K562 (cell line): Measurements from ENCODE around the gene CBX8. TPM values are rescaled to one million over a fixed set of nuclear protein-coding genes. Genes with fewer than 3 reads are reported as not detected.

Experiments
- ATF4 ChIP-seq: fragments of 450-650 bp; formaldehyde crosslinking; IDR thresholded peaks from 2 replicates; pipeline ENCODE4 v1.4.0; 2022; ENCODE audit warnings: mild to moderate bottlenecking, moderate library complexity
- BRD9 ChIP-seq: fragments of 450-650 bp; IDR thresholded peaks from 2 replicates; pipeline ENCODE4 v1.6.1; 2018; ENCODE audit warnings: low read depth; ENCODE audit not compliant: partially characterized antibody
- GABPA ChIP-seq: fragments of 200-800 bp; sonication (Bioruptor generic); conservative IDR thresholded peaks from 2 replicates; pipeline ENCODE4 v1.6.1; 2016; ENCODE audit warnings: low read depth, missing genetic modification characterization, missing compliant biosample characterization
- HINFP ChIP-seq: fragments of 450-650 bp; conservative IDR thresholded peaks from 2 replicates; pipeline ENCODE4 v1.6.1; 2016; ENCODE audit warnings: missing genetic modification characterization, low read depth, mild to moderate bottlenecking, control low read depth, missing compliant biosample characterization
- KDM5B ChIP-seq: fragments of 200-600 bp; sonication (generic); IDR thresholded peaks from 2 replicates; pipeline ENCODE4 v1.6.1; 2012; ENCODE audit warnings: low read depth, mild to moderate bottlenecking, moderate library complexity, low read length, control low read depth, inconsistent platforms; ENCODE audit not compliant: insufficient replicate concordance
- KLF1 ChIP-seq: fragments of 450-650 bp; IDR thresholded peaks from 2 replicates; pipeline ENCODE4 v1.6.1; 2016; ENCODE audit warnings: missing genetic modification characterization, missing compliant biosample characterization
- MNT ChIP-seq, 2 experiments: fragments of 450-650 bp; conservative IDR thresholded peaks; 2 replicates each; pipeline ENCODE4 v1.6.1; 2017; ENCODE audit warnings: mild to moderate bottlenecking in 2 of 2, moderate library complexity in 2 of 2
- NFYB ChIP-seq: IDR thresholded peaks from 2 replicates; pipeline ENCODE4 v1.6.1; 2011; ENCODE audit warnings: mild to moderate bottlenecking, moderate library complexity; ENCODE audit not compliant: insufficient read length; ENCODE audit errors: extremely low read depth
- NONO ChIP-seq, 2 experiments: fragments of 200-400 bp in 1 of 2; fragments of 450-650 bp in 1 of 2; formaldehyde crosslinking in 1 of 2; IDR thresholded peaks; 2 replicates each; pipeline ENCODE4 v1.6.1; 2017; ENCODE audit warnings: low read depth in 2 of 2, mild to moderate bottlenecking in 2 of 2, moderate library complexity in 2 of 2, low read length in 1 of 2
- PATZ1 ChIP-seq: fragments of 250-450 bp; sonication (Bioruptor Pico); IDR thresholded peaks from 2 replicates; pipeline ENCODE4 v1.5.0; 2020; ENCODE audit warnings: mild to moderate bottlenecking, borderline replicate concordance
- POLR2AphosphoS2 ChIP-seq: IDR thresholded peaks from 2 replicates; pipeline ENCODE4 v1.6.1; 2012; ENCODE audit warnings: low read length, improper control_type of control experiment
- SAFB2 ChIP-seq: fragments of 200-400 bp; formaldehyde crosslinking; IDR thresholded peaks from 2 replicates; pipeline ENCODE4 v1.6.1; 2018; ENCODE audit warnings: borderline replicate concordance, low read length, low read depth, moderate library complexity; ENCODE audit not compliant: severe bottlenecking
- SMARCA5 ChIP-seq: fragments of 450-650 bp; IDR thresholded peaks from 2 replicates; pipeline ENCODE4 v1.6.1; 2016
- SNIP1 ChIP-seq: fragments of 450-650 bp; IDR thresholded peaks from 2 replicates; pipeline ENCODE4 v1.7.1; 2017; ENCODE audit warnings: low read depth, mild to moderate bottlenecking
- TBP ChIP-seq: optimal IDR thresholded peaks from 2 replicates; pipeline ENCODE3; 2011; ENCODE audit warnings: low read depth, low read length, improper control_type of control experiment
- ZBTB33 ChIP-seq: sonication (generic); formaldehyde crosslinking; IDR thresholded peaks from 2 replicates; pipeline ENCODE4 v1.8.1; 2023; ENCODE audit warnings: mild to moderate bottlenecking, missing genetic modification reagents
- ZFP91 ChIP-seq: sonication (generic); formaldehyde crosslinking; IDR thresholded peaks from 2 replicates; pipeline ENCODE4 v1.8.0; 2022; ENCODE audit warnings: mild to moderate bottlenecking, missing genetic modification reagents
- ZNF354B ChIP-seq: fragments of 250-450 bp; sonication (Bioruptor Pico); IDR thresholded peaks from 2 replicates; pipeline ENCODE4 v1.4.0; 2020
- polyA plus RNA-seq, 8 experiments: library from polyadenylated mRNA; depleted of rRNA in 4 of 8; stranded (reverse) in 5 of 8; unstranded in 3 of 8; fragments of >200 nt; fragmentation: Nextera tagmentation in 2 of 8; fragmentation: Illumina TruSeq in 1 of 8; extraction: Ambion mirVana in 2 of 8; extraction: Trizol in 1 of 8; gene quantifications; 2 replicates each; pipeline versions ENCODE4 v1.2.1 to v1.2.3, GENCODE V29; 2011 to 2014; ENCODE audit warnings: inconsistent platforms in 1 of 8, missing spikeins in 1 of 8
- total RNA-seq, 7 experiments: library from RNA; depleted of rRNA in 6 of 7; stranded (reverse); fragments of >200 nt in 6 of 7; fragmentation: Illumina TruSeq in 2 of 7; extraction: Trizol in 2 of 7; gene quantifications; 2 replicates each; pipeline versions ENCODE4 v1.2.1 to v1.2.3, GENCODE V29; 2011 to 2021; ENCODE audit warnings: low replicate concordance in 1 of 7

Gene CBX8
- total and polyA plus RNA-seq, 9 of the 15 experiments (the other 6 are each of a cell fraction or from before 2014, with no cell fraction given): 0.08 to 11.9 (median 2.6) TPM

- TF ChIP-seq HINFP (tag): no peak
- peak; percentile 25 for TF ChIP-seq BRD9
- TF ChIP-seq MNT (conservative IDR thresholded peaks at IDR 0.05): peak; percentile 55 to 65; a peak in 3 of 4 replicates
- TF ChIP-seq SAFB2: no peak
- no peak for TF ChIP-seq ZFP91 (CRISPR knock-in tag)
- TF ChIP-seq POLR2AphosphoS2: peak; percentile 63; the same call in 1 of the 2 replicates
- no peak for TF ChIP-seq PATZ1 (CRISPR knock-in tag)
- no peak for TF ChIP-seq ZNF354B
- no peak for TF ChIP-seq SNIP1
- no peak for TF ChIP-seq SMARCA5
- TF ChIP-seq NFYB: no peak
- peak; percentile 44 for TF ChIP-seq TBP
- no peak for TF ChIP-seq NONO (IDR thresholded peaks at IDR 0.05; ENCODE audit: low read depth in 2 of 2, low read length in 1 of 2)
- no peak for TF ChIP-seq KLF1
- TF ChIP-seq GABPA (tag): peak; percentile 90
- TF ChIP-seq KDM5B: peak; percentile 84
- no peak for TF ChIP-seq ATF4
- TF ChIP-seq ZBTB33: no peak
These were observed 29.4 kb upstream of the CBX8 start (continued) for GRCh38 chr17:79826204-79826680.
